Thyroid gland (tissue), 4 donors: ENCODE data around the gene HSD11B2. TPM values are rescaled to one million over a fixed set of nuclear protein-coding genes. Genes with fewer than 3 reads are reported as not detected.

Experiments used
- DNase-seq, 2 donors: peaks; one replicate each; pipeline ENCODE4 v3.0.0-alpha.2; 2019
- H3K27ac ChIP-seq, 3 donors: fragments of 200-600 bp; sonication (generic); 1 replicate in 2 of 3; 2 replicates in 1 of 3; pipeline ENCODE4 v1.5.1; 2016 to 2019; ENCODE audit warnings: mild to moderate bottlenecking in 1 of 3, moderate library complexity in 1 of 3
- H3K27me3 ChIP-seq: fragments of 200-600 bp; sonication (generic); one replicate; pipeline ENCODE4 v1.5.1; 2019
- H3K36me3 ChIP-seq, 2 donors: fragments of 200-600 bp; sonication (generic); one replicate each; pipeline ENCODE4 v1.5.1; 2016 to 2019
- H3K4me1 ChIP-seq, 2 donors: fragments of 200-600 bp; sonication (generic); one replicate each; pipeline ENCODE4 v1.5.1; 2017 to 2019
- H3K4me3 ChIP-seq, 3 donors: fragments of 200-600 bp; sonication (generic); replicated peaks in 1 of 3; 1 replicate in 2 of 3; 2 replicates in 1 of 3; pipeline ENCODE4 v1.5.1; 2016; ENCODE audit warnings: mild to moderate bottlenecking in 1 of 3
- H3K9me3 ChIP-seq: fragments of 200-600 bp; sonication (generic); one replicate; pipeline ENCODE4 v1.5.1; 2017
- POLR2A ChIP-seq, 2 donors: fragments of 450-650 bp; IDR thresholded peaks; one replicate each; pipeline ENCODE4 v1.6.1; 2017; ENCODE audit warnings: antibody characterized with exemption in 2 of 2, mild to moderate bottlenecking in 2 of 2, moderate library complexity in 1 of 2
- WGBS, 2 donors: methylation state at CpG; one replicate each; pipeline ENCODE4 v1.1.5; 2017; 5-methylcytosine and 5-hydroxymethylcytosine counted together
- intact Hi-C: fragments of 100-400 bp; cut with DNase I; formaldehyde crosslinking; loops from one replicate; pipeline ENCODE4 v1.15.1; 2023
- total RNA-seq, 4 donors: library from RNA; depleted of rRNA; stranded (reverse); fragments of >200 nt; gene quantifications; one replicate each; pipeline ENCODE4 v1.2.3, GENCODE V29; 2016
- TF ChIP-seq, protein P1 (sequence below), 6 experiments: fragments of 200-600 bp in 3 of 6; fragments of 450-650 bp in 3 of 6; sonication (generic) in 3 of 6; IDR thresholded peaks; one replicate each; pipeline ENCODE4 v1.5.1; 2016 to 2019; ENCODE audit warnings: antibody characterized with exemption in 6 of 6, mild to moderate bottlenecking in 2 of 6, inconsistent platforms in 1 of 6, moderate library complexity in 1 of 6

HSD11B2 gene
- total RNA-seq, 4 donors from 2014 or later: 4.6 to 11.9 (median 9.0) TPM

DNA sequence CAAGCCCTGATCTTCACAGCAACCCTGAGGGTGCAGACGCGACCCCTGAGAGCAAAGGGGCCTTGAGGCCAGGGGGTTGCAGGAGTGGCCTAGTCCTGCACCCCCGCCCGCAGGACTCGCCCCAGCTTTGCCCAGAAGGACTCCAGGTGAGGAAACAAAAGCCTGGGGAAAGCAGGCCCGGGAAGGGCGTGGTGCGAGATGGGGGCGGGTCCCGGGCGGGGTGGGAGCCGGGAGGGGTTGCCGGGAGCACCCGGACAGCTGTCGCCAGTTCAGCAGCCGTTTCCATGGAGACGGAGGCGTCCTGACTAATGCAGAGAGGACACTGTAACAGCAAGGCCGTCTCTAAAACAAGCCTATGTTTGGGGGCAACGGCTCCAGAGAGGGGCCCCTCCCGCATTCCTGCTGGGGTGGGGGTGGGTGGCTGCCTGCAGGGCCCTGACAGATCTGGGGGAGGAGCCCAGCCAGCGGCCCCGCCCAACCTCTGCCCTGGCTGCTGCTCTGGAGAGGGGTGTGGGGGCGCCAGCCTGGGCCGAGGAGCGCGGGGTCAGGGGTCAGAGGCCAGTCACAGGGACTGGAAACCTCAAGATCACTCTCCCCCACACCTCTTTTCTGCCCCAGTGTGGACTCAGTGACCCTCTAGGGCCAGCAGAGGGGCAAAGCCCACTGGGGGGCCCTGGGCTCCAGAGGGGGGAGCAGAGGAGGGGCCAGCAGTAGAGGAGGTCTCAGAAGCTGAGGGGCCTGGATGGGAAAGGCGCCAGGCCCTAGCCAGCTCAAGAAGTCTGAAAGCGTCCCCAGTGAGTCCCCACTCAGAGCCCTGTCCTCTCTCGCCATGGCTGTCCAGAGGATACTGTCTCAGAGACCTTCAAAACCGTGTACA is 34.5 kb upstream of the HSD11B2 start:
- DNase-seq: peak; percentile 37 to 43
- Histone ChIP-seq H3K4me3 (no peak overlapping the region), H3K9me3 (no peaks in the 10 kb centered on the region), H3K27ac (no peak overlapping the region), H3K36me3 (no peaks in the 10 kb centered on the region), H3K27me3 (no peaks in the 10 kb centered on the region), H3K4me1 (peaks cover 29 to 73% of the 10 kb centered on the region in 2 donors)
- intact Hi-C loops: no loop called here
- 20 to 23% methylated on average over 19 to 26 of the region's 31 CpGs for WGBS, 2 donors
- TF ChIP-seq, protein P1, sequence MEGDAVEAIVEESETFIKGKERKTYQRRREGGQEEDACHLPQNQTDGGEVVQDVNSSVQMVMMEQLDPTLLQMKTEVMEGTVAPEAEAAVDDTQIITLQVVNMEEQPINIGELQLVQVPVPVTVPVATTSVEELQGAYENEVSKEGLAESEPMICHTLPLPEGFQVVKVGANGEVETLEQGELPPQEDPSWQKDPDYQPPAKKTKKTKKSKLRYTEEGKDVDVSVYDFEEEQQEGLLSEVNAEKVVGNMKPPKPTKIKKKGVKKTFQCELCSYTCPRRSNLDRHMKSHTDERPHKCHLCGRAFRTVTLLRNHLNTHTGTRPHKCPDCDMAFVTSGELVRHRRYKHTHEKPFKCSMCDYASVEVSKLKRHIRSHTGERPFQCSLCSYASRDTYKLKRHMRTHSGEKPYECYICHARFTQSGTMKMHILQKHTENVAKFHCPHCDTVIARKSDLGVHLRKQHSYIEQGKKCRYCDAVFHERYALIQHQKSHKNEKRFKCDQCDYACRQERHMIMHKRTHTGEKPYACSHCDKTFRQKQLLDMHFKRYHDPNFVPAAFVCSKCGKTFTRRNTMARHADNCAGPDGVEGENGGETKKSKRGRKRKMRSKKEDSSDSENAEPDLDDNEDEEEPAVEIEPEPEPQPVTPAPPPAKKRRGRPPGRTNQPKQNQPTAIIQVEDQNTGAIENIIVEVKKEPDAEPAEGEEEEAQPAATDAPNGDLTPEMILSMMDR (IDR thresholded peaks at IDR 0.05): no peak
- no peak for TF ChIP-seq POLR2A (IDR thresholded peaks at IDR 0.05)

GRCh38 chr16:67397036-67397801 is 33.7 kb upstream of the HSD11B2 start:
- WGBS, 2 donors: 59 to 75% methylated on average over 9 to 14 of the region's 15 CpGs
- Histone ChIP-seq H3K4me1 (peaks cover 29 to 67% of the 10 kb centered on the region in 2 donors), H3K9me3 (no peaks in the 10 kb centered on the region), H3K36me3 (no peaks in the 10 kb centered on the region), H3K4me3 (no peak overlapping the region), H3K27me3 (no peaks in the 10 kb centered on the region), H3K27ac (peak overlapping the region in 1 of 3 donors; percentile 2)
- intact Hi-C loops: no loop called here
- no peak for DNase-seq
- TF ChIP-seq, protein P1 (IDR thresholded peaks at IDR 0.05): no peak
- TF ChIP-seq POLR2A (IDR thresholded peaks at IDR 0.05): no peak

GRCh38 chr16:67397812-67398545 is 32.9 kb upstream of the HSD11B2 start:
- TF ChIP-seq POLR2A (IDR thresholded peaks at IDR 0.05): no peak
- TF ChIP-seq, protein P1 (IDR thresholded peaks at IDR 0.05): peak in 1 of 6 experiments; percentile 40
- no peak overlapping the region for H3K27ac ChIP-seq
- H3K9me3 ChIP-seq: no peaks in the 10 kb centered on the region
- no peak overlapping the region for H3K4me3 ChIP-seq
- intact Hi-C loops: no loop called here
- H3K4me1 ChIP-seq: peaks cover 27 to 59% of the 10 kb centered on the region in 2 donors
- peak; percentile 35 to 38 for DNase-seq
- H3K27me3 ChIP-seq: no peaks in the 10 kb centered on the region
- WGBS, 2 donors: 50 to 65% methylated on average over 15 to 21 of the region's 22 CpGs
- no peaks in the 10 kb centered on the region for H3K36me3 ChIP-seq

DNA sequence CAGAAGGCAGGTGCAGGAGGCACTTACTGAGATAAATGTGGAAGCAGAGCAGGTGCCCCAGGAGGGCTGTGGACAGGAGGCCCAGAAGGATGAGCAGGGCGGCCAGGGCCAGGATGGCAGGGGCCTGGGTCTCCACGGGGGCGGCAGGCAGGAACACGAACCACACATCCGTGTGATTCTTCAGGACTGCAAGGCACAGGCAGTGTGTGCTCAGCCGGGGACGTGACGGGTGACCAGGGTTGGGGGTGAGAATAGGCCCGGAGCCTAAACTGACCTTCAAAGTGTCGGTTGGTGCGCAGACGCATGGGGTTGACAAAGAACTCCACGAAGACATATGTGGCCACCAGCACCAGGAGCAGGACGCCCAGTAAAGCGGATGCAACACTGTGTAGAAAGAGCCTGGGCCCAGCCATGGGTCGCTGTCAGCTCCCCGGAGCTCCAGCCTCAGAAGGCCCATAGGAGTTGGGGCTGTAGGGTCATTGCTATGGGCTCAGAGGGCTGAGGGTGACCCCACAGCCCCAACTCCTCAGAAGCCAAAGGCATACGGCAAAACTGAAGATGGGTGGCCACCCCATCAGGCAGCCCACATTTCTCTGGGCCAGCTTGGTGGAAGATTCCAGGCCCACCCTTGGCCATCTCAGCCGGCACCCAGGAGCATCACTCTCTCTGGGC is 32.2 kb upstream of the HSD11B2 start:
- Histone ChIP-seq H3K9me3 (no peaks in the 10 kb centered on the region), H3K36me3 (no peaks in the 10 kb centered on the region), H3K27me3 (no peaks in the 10 kb centered on the region), H3K4me1 (peaks cover 20 to 53% of the 10 kb centered on the region in 2 donors), H3K27ac (no peak overlapping the region), H3K4me3 (no peak overlapping the region)
- no peak for DNase-seq
- 93% methylated on average over 18 to 19 of the region's 19 CpGs for WGBS, 2 donors
- TF ChIP-seq POLR2A (IDR thresholded peaks at IDR 0.05): no peak
- TF ChIP-seq, protein P1 (IDR thresholded peaks at IDR 0.05): no peak
- intact Hi-C loops: no loop called here
